ENCODE results near the gene MRM1. TPM values are rescaled to one million over a fixed set of nuclear protein-coding genes. Genes with fewer than 3 reads are reported as not detected.
A peak's percentile ranks its signal among the peaks of the same experiment; 100 is the strongest.

The MRM1 gene
- total RNA-seq, 8 experiments from 2014 or later, result 2.3 to 15.1 (median 3.8) TPM

GRCh38 chr17:36641877-36642845 lies 40.8 kb downstream of the MRM1 start:
- in situ Hi-C loops (cut with MboI; ENCODE audit: low pct_unique_long_range_greater_than_20kb in 2 of 9, low sequenced_read_pairs in 9 of 9, unreplicated experiment in 9 of 9), result loop anchor here in 6 of 9 experiments (25.0 kb wide), 3 partner anchors 295 to 570 kb away; partner anchors contain the start of genes AATF (in 4 of the 6) and LHX1 (in 4 of the 6)
- 0 to 33% (median 17%) methylated on average over 3 to 12 of the region's 64 CpGs; no CpG with 5 or more reads in 4 of the 10 experiments for WGBS, 10 experiments
- Histone ChIP-seq H3K4me3 (peak overlapping the region; percentile 28 to 42 (median 29)), H3K4me1 (replicated peaks in 1 of 2) (peaks cover 25 to 61% of the 10 kb centered on the region in 2 donors), H3K27ac (no peak overlapping the region)
- peak; percentile 60 to 80 (median 74) for ATAC-seq (replicated peaks in 6 of 8)

- WGBS, 10 experiments, result 0 to 94% (median 75%) methylated on average over 1 to 3 of the region's 3 CpGs; no CpG with 5 or more reads in 1 of the 10 experiments
- ATAC-seq (replicated peaks in 6 of 8), result peak in 1 of 8 experiments; percentile 45
Observed at GRCh38 chr17:36643086-36643685, 41.8 kb downstream of the MRM1 start.

GRCh38 chr17:36645422-36645821 lies 44.0 kb downstream of the MRM1 start:
- WGBS, 10 experiments, result 10 to 67% (median 24%) methylated on average over 1 to 2 of the region's 3 CpGs; no CpG with 5 or more reads in 7 of the 10 experiments
- ATAC-seq (replicated peaks in 6 of 8), result peak in 4 of 8 experiments; percentile 24 to 61 (median 53)
- Histone ChIP-seq H3K4me1 (replicated peaks in 1 of 2) (peaks cover 33 to 54% of the 10 kb centered on the region in 2 donors), H3K27ac (no peak overlapping the region), H3K4me3 (no peak overlapping the region)
- in situ Hi-C loops (cut with MboI; ENCODE audit: low pct_unique_long_range_greater_than_20kb in 2 of 9, low sequenced_read_pairs in 9 of 9, unreplicated experiment in 9 of 9), result loop anchor here in 6 of 9 experiments (25.0 kb wide), 3 partner anchors 292 to 567 kb away; partner anchors contain the start of genes AATF (in 4 of the 6) and LHX1 (in 4 of the 6)

More at GRCh38 chr17:36643086-36643685, 41.8 kb downstream of the MRM1 start:
- Histone ChIP-seq H3K27ac (no peak overlapping the region), H3K4me3 (no peak overlapping the region), H3K4me1 (replicated peaks in 1 of 2) (peaks cover 25 to 55% of the 10 kb centered on the region in 2 donors)
- in situ Hi-C loops (cut with MboI; ENCODE audit: low pct_unique_long_range_greater_than_20kb in 2 of 9, low sequenced_read_pairs in 9 of 9, unreplicated experiment in 9 of 9), result loop anchor here in 6 of 9 experiments (25.0 kb wide), 3 partner anchors 294 to 569 kb away; partner anchors contain the start of genes AATF (in 4 of the 6) and LHX1 (in 4 of the 6)

- Histone ChIP-seq H3K4me3 (no peak overlapping the region), H3K27ac (no peak overlapping the region), H3K4me1 (replicated peaks in 1 of 2) (peaks cover 36 to 53% of the 10 kb centered on the region in 2 donors)
- peak in 4 of 8 experiments; percentile 11 to 75 (median 47) for ATAC-seq (replicated peaks in 6 of 8)
- in situ Hi-C loops (cut with MboI; ENCODE audit: low pct_unique_long_range_greater_than_20kb in 2 of 9, low sequenced_read_pairs in 9 of 9, unreplicated experiment in 9 of 9), result loop anchor here in 6 of 9 experiments (25.0 kb wide), 3 partner anchors 290 to 565 kb away; partner anchors contain the start of genes AATF (in 4 of the 6) and LHX1 (in 4 of the 6)
- 0 to 34% (median 33%) methylated on average over 1 to 3 of the region's 4 CpGs; no CpG with 5 or more reads in 7 of the 10 experiments for WGBS, 10 experiments
Observed at GRCh38 chr17:36647636-36648035, 46.3 kb downstream of the MRM1 start.

- H3K27ac ChIP-seq, result peak overlapping the region in 1 of 2 donors; percentile 19
- in situ Hi-C loops (cut with MboI; ENCODE audit: low pct_unique_long_range_greater_than_20kb in 2 of 9, low sequenced_read_pairs in 9 of 9, unreplicated experiment in 9 of 9), result no loop called here
- whole genome bisulfite sequencing, 10 experiments, result 20 to 53% (median 40%) methylated on average over 1 to 3 of the region's 9 CpGs; no CpG with 5 or more reads in 5 of the 10 experiments
- H3K4me3 ChIP-seq, result no peak overlapping the region
- ATAC-seq (replicated peaks in 6 of 8), result peak in 5 of 8 experiments; percentile 26 to 42 (median 29)
- peaks cover 35 to 62% of the 10 kb centered on the region in 2 donors for H3K4me1 ChIP-seq (replicated peaks in 1 of 2)
Observed at GRCh38 chr17:36650096-36650775, 48.9 kb downstream of the MRM1 start.

GRCh38 chr17:36653374-36653773 lies 52.0 kb downstream of the MRM1 start:
- ATAC-seq (replicated peaks in 6 of 8), result peak in 1 of 8 experiments; percentile 10
- Histone ChIP-seq H3K27ac (peak overlapping the region; percentile 1 to 24), H3K4me1 (replicated peaks in 1 of 2) (peaks cover 34 to 83% of the 10 kb centered on the region in 2 donors), H3K4me3 (no peak overlapping the region)
- in situ Hi-C loops (cut with MboI; ENCODE audit: low pct_unique_long_range_greater_than_20kb in 2 of 9, low sequenced_read_pairs in 9 of 9, unreplicated experiment in 9 of 9), result no loop called here
- 0 to 100% (median 90%) methylated on average over 1 to 2 of the region's 3 CpGs; no CpG with 5 or more reads in 5 of the 10 experiments for WGBS, 10 experiments

- peak overlapping the region in 1 of 2 donors; percentile 24 for H3K27ac ChIP-seq
- in situ Hi-C loops (cut with MboI; ENCODE audit: low pct_unique_long_range_greater_than_20kb in 2 of 9, low sequenced_read_pairs in 9 of 9, unreplicated experiment in 9 of 9), result no loop called here
- H3K4me3 ChIP-seq, result no peak overlapping the region
- peaks cover 34 to 83% of the 10 kb centered on the region in 2 donors for H3K4me1 ChIP-seq (replicated peaks in 1 of 2)
- peak in 5 of 8 experiments; percentile 55 to 68 (median 61) for ATAC-seq (replicated peaks in 6 of 8)
- 0 to 67% (median 40%) methylated on average over 1 to 7 of the region's 13 CpGs; no CpG with 5 or more reads in 5 of the 10 experiments for WGBS, 10 experiments
Observed at GRCh38 chr17:36653856-36654255, 52.5 kb downstream of the MRM1 start.

- no peak overlapping the region for H3K4me3 ChIP-seq
- in situ Hi-C loops (cut with MboI; ENCODE audit: low pct_unique_long_range_greater_than_20kb in 2 of 9, low sequenced_read_pairs in 9 of 9, unreplicated experiment in 9 of 9), result no loop called here
- peaks cover 30 to 79% of the 10 kb centered on the region in 2 donors for H3K4me1 ChIP-seq (replicated peaks in 1 of 2)
- no peak overlapping the region for H3K27ac ChIP-seq
- ATAC-seq (replicated peaks in 6 of 8), result no peak
- 37 to 75% (median 60%) methylated on average over 1 to 7 of the region's 7 CpGs; no CpG with 5 or more reads in 4 of the 10 experiments for WGBS, 10 experiments
Observed at GRCh38 chr17:36655726-36656125, 54.3 kb downstream of the MRM1 start.

- Histone ChIP-seq H3K4me1 (replicated peaks in 1 of 2) (peaks cover 38 to 85% of the 10 kb centered on the region in 2 donors), H3K4me3 (peak overlapping the region in 2 of 5 donors; percentile 5 to 20), H3K27ac (no peak overlapping the region)
- peak in 1 of 8 experiments; percentile 20 for ATAC-seq (replicated peaks in 6 of 8)
- WGBS, 10 experiments, result 0 to 90% methylated on average over 1 to 2 of the region's 25 CpGs; no CpG with 5 or more reads in 8 of the 10 experiments
- in situ Hi-C loops (cut with MboI; ENCODE audit: low pct_unique_long_range_greater_than_20kb in 2 of 9, low sequenced_read_pairs in 9 of 9, unreplicated experiment in 9 of 9), result no loop called here
Observed at GRCh38 chr17:36657390-36657762, 56.0 kb downstream of the MRM1 start.

- WGBS, 10 experiments, result 7 to 40% methylated on average over 2 to 9 of the region's 57 CpGs; no CpG with 5 or more reads in 8 of the 10 experiments
- ATAC-seq (replicated peaks in 6 of 8), result peak; percentile 39 to 65 (median 46)
- Histone ChIP-seq H3K27ac (no peak overlapping the region), H3K4me3 (peak overlapping the region in 3 of 5 donors; percentile 5 to 20 (median 8)), H3K4me1 (replicated peaks in 1 of 2) (peaks cover 38 to 80% of the 10 kb centered on the region in 2 donors)
- in situ Hi-C loops (cut with MboI; ENCODE audit: low pct_unique_long_range_greater_than_20kb in 2 of 9, low sequenced_read_pairs in 9 of 9, unreplicated experiment in 9 of 9), result no loop called here
Observed at GRCh38 chr17:36657763-36658490, 56.5 kb downstream of the MRM1 start.

Data from motor neuron (in vitro differentiated cells).